ENCODE results near the gene CACNA1B.

The CACNA1B gene

GRCh38 chr9:138022121-138022741 is 144.6 kb downstream of the CACNA1B start:
- no peak for DNase-seq (ENCODE audit: low read depth in 1 of 2, low spot score in 1 of 2)
- no peaks in the 10 kb centered on the region for H3K27me3 ChIP-seq (ENCODE audit: insufficient read depth, poor library complexity, severe bottlenecking)
- no peak overlapping the region for H3K4me3 ChIP-seq (replicated peaks; ENCODE audit: insufficient read depth, low read length)
- TF ChIP-seq CTCF (IDR thresholded peaks at IDR 0.05; ENCODE audit: insufficient read depth, low read length) (no peak), REST (IDR thresholded peaks at IDR 0.05; ENCODE audit: insufficient replicate concordance, low read depth) (no peak), SPI1 (IDR thresholded peaks at IDR 0.05; ENCODE audit: borderline replicate concordance, low read depth) (no peak), GABPA (IDR thresholded peaks at IDR 0.05; ENCODE audit: low read depth) (no peak), POLR2AphosphoS5 (IDR thresholded peaks at IDR 0.05; ENCODE audit: low read depth) (no peak)
- no peak overlapping the region for H3K27ac ChIP-seq (replicated peaks)

- no peak for DNase-seq (ENCODE audit: low read depth in 1 of 2, low spot score in 1 of 2)
- H3K27ac ChIP-seq (replicated peaks), result no peak overlapping the region
- H3K4me3 ChIP-seq (replicated peaks; ENCODE audit: insufficient read depth, low read length), result no peak overlapping the region
- H3K27me3 ChIP-seq (ENCODE audit: insufficient read depth, poor library complexity, severe bottlenecking), result no peaks in the 10 kb centered on the region
- no peak for TF ChIP-seq CTCF (IDR thresholded peaks at IDR 0.05; ENCODE audit: insufficient read depth, low read length)
- TF ChIP-seq GABPA (IDR thresholded peaks at IDR 0.05; ENCODE audit: low read depth), result no peak
- no peak for TF ChIP-seq SPI1 (IDR thresholded peaks at IDR 0.05; ENCODE audit: borderline replicate concordance, low read depth)
- TF ChIP-seq REST (IDR thresholded peaks at IDR 0.05; ENCODE audit: insufficient replicate concordance, low read depth), result no peak
- no peak for TF ChIP-seq POLR2AphosphoS5 (IDR thresholded peaks at IDR 0.05; ENCODE audit: low read depth)
Measured at GRCh38 chr9:138022756-138023393, 145.3 kb downstream of the CACNA1B start.

DNA sequence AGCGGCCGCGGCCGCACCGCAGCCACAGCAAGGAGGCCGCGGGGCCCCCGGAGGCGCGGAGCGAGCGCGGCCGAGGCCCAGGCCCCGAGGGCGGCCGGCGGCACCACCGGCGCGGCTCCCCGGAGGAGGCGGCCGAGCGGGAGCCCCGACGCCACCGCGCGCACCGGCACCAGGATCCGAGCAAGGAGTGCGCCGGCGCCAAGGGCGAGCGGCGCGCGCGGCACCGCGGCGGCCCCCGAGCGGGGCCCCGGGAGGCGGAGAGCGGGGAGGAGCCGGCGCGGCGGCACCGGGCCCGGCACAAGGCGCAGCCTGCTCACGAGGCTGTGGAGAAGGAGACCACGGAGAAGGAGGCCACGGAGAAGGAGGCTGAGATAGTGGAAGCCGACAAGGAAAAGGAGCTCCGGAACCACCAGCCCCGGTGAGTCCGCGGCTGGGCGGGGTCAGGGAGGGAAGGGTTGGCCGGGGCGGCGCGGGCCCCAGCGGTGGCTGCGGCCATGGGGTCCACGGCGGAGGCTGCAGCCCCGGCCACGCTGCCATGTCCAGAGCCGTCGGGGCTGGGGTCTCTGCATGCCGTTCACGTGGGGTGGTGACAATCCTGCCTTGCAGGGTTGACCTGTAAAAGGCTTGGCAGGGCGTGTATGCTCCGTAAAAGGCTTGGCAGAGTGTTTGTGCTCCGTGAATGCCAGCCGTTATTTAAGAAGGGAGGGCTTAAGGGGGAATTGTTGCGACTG is 146.0 kb downstream of the CACNA1B start:
- no peak for TF ChIP-seq SPI1 (IDR thresholded peaks at IDR 0.05; ENCODE audit: borderline replicate concordance, low read depth)
- TF ChIP-seq REST (IDR thresholded peaks at IDR 0.05; ENCODE audit: insufficient replicate concordance, low read depth), result no peak
- TF ChIP-seq CTCF (IDR thresholded peaks at IDR 0.05; ENCODE audit: insufficient read depth, low read length), result no peak
- TF ChIP-seq GABPA (IDR thresholded peaks at IDR 0.05; ENCODE audit: low read depth), result no peak
- TF ChIP-seq POLR2AphosphoS5 (IDR thresholded peaks at IDR 0.05; ENCODE audit: low read depth), result no peak
- H3K27ac ChIP-seq (replicated peaks), result no peak overlapping the region
- no peak for DNase-seq (ENCODE audit: low read depth in 1 of 2, low spot score in 1 of 2)
- H3K27me3 ChIP-seq (ENCODE audit: insufficient read depth, poor library complexity, severe bottlenecking), result no peaks in the 10 kb centered on the region
- H3K4me3 ChIP-seq (replicated peaks; ENCODE audit: insufficient read depth, low read length), result no peak overlapping the region
